PFSK-1 (cell line): ENCODE measurements around the gene AP4B1.

Experiments
- POLR2AphosphoS5 ChIP-seq: IDR thresholded peaks from 2 replicates; pipeline ENCODE4 v1.6.1; 2012; ENCODE audit warnings: low read depth, mild to moderate bottlenecking, control low read depth, low read length, moderate library complexity
- TAF1 ChIP-seq: IDR thresholded peaks from 2 replicates; pipeline ENCODE4 v1.6.1; 2012; ENCODE audit warnings: low read length, control low read depth, borderline replicate concordance; ENCODE audit not compliant: insufficient read depth

DNA sequence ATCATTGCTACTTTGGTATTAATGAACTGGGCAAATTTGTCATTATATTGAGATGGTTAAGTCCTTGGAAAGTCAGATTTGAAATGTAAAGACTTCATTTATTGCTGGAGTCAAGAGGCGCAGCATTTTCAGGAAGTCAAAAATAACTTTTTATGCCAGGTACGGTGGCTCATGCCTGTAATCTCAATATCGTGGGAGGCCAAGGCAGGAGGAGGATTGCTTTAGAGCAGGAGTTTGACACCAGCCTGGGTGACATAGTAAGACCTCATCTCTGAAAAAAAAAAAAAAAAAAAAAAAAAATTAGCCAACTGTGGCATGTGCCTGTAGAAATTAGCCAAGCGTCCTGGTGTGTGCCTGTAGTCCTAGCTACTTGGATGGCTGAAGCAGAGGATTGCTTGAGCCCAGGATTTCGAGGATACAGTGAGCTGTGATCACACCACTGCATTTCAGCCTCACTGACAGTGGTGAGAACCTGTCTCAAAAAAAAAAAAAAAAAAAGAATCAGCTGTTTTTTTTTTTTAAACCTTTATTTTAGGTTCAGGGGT lies 30.0 kb upstream of the AP4B1 start:
- TF ChIP-seq POLR2AphosphoS5 = no peak
- TF ChIP-seq TAF1 = no peak
